ENCODE measurements around the gene FAM217A.

DNA sequence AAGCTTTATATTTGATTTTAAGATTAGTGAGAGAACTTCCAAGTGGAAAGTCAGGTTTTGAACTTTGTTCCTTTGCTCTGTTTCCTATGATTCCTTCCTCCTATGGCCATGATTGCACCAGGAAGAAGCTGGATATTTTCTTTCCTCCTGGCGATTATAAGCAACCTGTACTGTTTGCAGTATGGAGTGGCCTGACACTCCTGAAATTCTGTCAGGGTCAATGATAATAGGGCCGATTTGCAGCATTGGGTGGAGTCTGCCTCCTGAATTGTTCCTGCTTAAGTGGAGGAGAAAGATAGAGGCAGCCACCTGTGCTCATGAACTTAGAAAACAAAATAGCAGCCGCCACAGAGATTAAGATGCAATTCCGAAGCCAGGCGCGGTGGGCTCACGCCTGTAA, 9.8 kb upstream of the FAM217A start:
- no peak for TF ChIP-seq YY1 (IDR thresholded peaks at IDR 0.05; ENCODE audit: low read depth)
- TF ChIP-seq RAD21 (IDR thresholded peaks at IDR 0.05; ENCODE audit: low read depth): no peak
- TF ChIP-seq TAF1 (IDR thresholded peaks at IDR 0.05; ENCODE audit: low read depth): no peak
- TF ChIP-seq, protein P1, sequence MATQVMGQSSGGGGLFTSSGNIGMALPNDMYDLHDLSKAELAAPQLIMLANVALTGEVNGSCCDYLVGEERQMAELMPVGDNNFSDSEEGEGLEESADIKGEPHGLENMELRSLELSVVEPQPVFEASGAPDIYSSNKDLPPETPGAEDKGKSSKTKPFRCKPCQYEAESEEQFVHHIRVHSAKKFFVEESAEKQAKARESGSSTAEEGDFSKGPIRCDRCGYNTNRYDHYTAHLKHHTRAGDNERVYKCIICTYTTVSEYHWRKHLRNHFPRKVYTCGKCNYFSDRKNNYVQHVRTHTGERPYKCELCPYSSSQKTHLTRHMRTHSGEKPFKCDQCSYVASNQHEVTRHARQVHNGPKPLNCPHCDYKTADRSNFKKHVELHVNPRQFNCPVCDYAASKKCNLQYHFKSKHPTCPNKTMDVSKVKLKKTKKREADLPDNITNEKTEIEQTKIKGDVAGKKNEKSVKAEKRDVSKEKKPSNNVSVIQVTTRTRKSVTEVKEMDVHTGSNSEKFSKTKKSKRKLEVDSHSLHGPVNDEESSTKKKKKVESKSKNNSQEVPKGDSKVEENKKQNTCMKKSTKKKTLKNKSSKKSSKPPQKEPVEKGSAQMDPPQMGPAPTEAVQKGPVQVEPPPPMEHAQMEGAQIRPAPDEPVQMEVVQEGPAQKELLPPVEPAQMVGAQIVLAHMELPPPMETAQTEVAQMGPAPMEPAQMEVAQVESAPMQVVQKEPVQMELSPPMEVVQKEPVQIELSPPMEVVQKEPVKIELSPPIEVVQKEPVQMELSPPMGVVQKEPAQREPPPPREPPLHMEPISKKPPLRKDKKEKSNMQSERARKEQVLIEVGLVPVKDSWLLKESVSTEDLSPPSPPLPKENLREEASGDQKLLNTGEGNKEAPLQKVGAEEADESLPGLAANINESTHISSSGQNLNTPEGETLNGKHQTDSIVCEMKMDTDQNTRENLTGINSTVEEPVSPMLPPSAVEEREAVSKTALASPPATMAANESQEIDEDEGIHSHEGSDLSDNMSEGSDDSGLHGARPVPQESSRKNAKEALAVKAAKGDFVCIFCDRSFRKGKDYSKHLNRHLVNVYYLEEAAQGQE (IDR thresholded peaks at IDR 0.05; ENCODE audit: low read depth): no peak
- TF ChIP-seq EP300 (IDR thresholded peaks at IDR 0.05; ENCODE audit: borderline replicate concordance): no peak
- no peak for TF ChIP-seq EGR1 (IDR thresholded peaks at IDR 0.05)
- no peak for TF ChIP-seq CEBPB (IDR thresholded peaks at IDR 0.05)
- TF ChIP-seq NFIC (IDR thresholded peaks at IDR 0.05): no peak
- no peak for TF ChIP-seq CREB1 (IDR thresholded peaks at IDR 0.05; ENCODE audit: low read depth)
- TF ChIP-seq FOXM1 (IDR thresholded peaks at IDR 0.05; ENCODE audit: borderline replicate concordance, low read depth): no peak
- TF ChIP-seq, protein P2, sequence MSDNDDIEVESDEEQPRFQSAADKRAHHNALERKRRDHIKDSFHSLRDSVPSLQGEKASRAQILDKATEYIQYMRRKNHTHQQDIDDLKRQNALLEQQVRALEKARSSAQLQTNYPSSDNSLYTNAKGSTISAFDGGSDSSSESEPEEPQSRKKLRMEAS (IDR thresholded peaks at IDR 0.05): no peak
- TF ChIP-seq TCF12 (IDR thresholded peaks at IDR 0.05; ENCODE audit: low read depth): no peak
- TF ChIP-seq TEAD4 (IDR thresholded peaks at IDR 0.05): no peak
- TF ChIP-seq ZBTB7A (IDR thresholded peaks at IDR 0.05; ENCODE audit: low read depth): no peak

Measured in Ishikawa (cell line).